NB4 (cell line): Measurements from ENCODE around the gene MEAF6.

Experiments
- DNase-seq: peaks from one replicate; pipeline ENCODE4 v3.0.0; 2010; ENCODE audit warnings: low read depth
- H3K4me3 ChIP-seq: one replicate; pipeline ENCODE4 v1.5.1; 2011; ENCODE audit warnings: mild to moderate bottlenecking, low read depth, low read length, moderate library complexity
- MYC ChIP-seq: IDR thresholded peaks from 2 replicates; pipeline ENCODE4 v1.6.1; 2011; ENCODE audit warnings: low read depth, low read length
- POLR2A ChIP-seq: IDR thresholded peaks from 2 replicates; pipeline ENCODE4 v1.6.1; 2011; ENCODE audit warnings: mild to moderate bottlenecking; ENCODE audit not compliant: insufficient read length; ENCODE audit errors: extremely low read depth
- TF ChIP-seq, protein P1 (sequence below): IDR thresholded peaks from 2 replicates; pipeline ENCODE4 v1.6.1; 2011; ENCODE audit warnings: low read depth, low read length
- TF ChIP-seq, protein P2 (sequence below): IDR thresholded peaks from one replicate; pipeline ENCODE4 v1.5.1; 2012; ENCODE audit warnings: low read depth, low read length

MEAF6 gene

GRCh38 chr1:37472281-37472680 is 42.3 kb downstream of the MEAF6 start:
- no peak for DNase-seq
- TF ChIP-seq, protein P1, sequence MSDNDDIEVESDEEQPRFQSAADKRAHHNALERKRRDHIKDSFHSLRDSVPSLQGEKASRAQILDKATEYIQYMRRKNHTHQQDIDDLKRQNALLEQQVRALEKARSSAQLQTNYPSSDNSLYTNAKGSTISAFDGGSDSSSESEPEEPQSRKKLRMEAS = no peak
- TF ChIP-seq MYC (no peak), POLR2A (no peak)
- TF ChIP-seq, protein P2, sequence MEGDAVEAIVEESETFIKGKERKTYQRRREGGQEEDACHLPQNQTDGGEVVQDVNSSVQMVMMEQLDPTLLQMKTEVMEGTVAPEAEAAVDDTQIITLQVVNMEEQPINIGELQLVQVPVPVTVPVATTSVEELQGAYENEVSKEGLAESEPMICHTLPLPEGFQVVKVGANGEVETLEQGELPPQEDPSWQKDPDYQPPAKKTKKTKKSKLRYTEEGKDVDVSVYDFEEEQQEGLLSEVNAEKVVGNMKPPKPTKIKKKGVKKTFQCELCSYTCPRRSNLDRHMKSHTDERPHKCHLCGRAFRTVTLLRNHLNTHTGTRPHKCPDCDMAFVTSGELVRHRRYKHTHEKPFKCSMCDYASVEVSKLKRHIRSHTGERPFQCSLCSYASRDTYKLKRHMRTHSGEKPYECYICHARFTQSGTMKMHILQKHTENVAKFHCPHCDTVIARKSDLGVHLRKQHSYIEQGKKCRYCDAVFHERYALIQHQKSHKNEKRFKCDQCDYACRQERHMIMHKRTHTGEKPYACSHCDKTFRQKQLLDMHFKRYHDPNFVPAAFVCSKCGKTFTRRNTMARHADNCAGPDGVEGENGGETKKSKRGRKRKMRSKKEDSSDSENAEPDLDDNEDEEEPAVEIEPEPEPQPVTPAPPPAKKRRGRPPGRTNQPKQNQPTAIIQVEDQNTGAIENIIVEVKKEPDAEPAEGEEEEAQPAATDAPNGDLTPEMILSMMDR = no peak
- no peak overlapping the region for H3K4me3 ChIP-seq

DNA sequence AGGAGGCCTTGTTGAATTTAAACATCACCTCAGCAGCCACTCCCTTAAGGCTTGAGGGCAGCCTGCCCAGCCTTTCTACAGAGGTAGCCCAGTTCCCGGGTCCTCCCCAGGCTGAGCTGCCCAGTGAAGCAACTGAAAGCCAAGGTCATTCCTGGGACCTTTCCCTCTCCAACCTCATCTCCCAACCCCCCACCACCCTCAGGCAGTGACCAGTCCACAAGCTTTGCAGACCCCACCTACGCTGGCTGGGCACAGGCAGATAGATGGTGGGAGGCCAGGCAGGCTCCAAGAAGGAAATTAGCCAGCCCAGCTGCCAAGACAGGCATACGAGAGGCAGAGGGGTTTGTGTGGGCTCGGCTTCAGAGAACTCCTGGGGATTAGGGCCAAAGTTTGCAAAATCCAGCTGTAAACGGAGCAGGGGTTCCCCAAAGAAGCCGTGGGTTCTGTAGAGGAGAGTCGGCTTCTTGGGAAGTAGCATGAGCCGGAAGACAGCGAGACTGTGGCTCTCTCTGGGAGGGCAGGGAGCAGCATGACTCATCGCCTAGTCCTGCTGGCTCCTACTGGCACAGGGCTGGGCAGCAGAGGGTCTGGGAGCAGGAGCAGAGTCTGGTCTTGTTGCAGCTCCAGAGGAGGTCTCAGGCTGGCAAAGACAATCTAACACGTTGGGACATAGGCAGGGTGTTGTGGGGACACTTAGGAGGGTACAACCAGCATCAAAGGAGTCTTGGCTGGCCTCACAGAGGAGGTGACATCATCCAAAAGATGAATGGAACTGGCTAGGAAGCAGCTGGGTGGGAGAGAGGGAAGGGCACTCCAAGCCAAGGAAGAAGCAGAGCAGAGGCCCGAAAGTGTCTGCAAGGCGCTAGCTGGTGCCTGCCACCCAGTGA is 43.0 kb downstream of the MEAF6 start:
- peak; percentile 82 for DNase-seq
- peak overlapping the region; percentile 33 for H3K4me3 ChIP-seq
- TF ChIP-seq, protein P2 = no peak
- TF ChIP-seq, protein P1 = peak; percentile 25; the same call in 1 of the 2 replicates

DNA sequence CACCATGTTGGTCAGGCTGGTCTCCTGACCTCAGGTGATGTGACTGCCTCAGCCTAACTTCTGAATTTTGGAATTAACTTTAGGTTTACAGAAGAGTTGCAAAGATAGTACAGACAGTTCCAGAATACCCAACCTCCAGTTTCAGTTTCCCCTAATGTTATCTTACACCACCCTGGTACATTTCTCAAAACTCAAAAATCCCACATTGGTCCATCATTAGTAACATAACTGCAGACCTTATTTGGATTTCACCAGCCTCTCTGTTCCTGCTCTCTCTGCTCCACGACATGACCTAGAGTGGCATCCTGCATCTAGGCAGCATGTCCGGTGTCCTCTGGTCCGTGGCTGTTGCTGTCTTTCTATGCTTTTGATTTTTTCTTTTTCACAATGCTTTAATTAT is 45.2 kb downstream of the MEAF6 start:
- no peak overlapping the region for H3K4me3 ChIP-seq
- TF ChIP-seq MYC (no peak), POLR2A (no peak)
- TF ChIP-seq, protein P2 = no peak
- TF ChIP-seq, protein P1 = no peak
- no peak for DNase-seq

DNA sequence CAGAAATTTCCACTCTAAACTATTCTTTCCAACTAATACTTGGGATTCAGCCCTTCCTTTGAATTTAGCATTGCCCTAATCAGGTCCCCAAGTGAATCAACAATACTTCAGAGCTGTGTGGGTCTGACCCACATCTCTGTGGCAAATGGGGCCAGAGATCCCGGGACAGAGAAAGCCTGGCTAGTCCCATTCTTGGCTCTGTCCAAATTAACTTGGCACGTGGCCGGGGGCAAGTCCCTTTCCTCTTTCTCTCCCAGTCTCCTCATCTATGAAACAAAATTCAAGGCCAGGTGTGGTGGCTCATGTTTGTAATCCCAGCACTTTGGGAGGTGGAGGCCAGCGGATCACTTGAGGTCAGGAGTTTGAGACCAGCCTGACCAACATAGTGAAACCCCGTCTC is 46.5 kb downstream of the MEAF6 start:
- DNase-seq = no peak
- H3K4me3 ChIP-seq = no peak overlapping the region
- TF ChIP-seq, protein P2 = no peak
- TF ChIP-seq, protein P1 = no peak
- TF ChIP-seq POLR2A (no peak), MYC (no peak)

DNA sequence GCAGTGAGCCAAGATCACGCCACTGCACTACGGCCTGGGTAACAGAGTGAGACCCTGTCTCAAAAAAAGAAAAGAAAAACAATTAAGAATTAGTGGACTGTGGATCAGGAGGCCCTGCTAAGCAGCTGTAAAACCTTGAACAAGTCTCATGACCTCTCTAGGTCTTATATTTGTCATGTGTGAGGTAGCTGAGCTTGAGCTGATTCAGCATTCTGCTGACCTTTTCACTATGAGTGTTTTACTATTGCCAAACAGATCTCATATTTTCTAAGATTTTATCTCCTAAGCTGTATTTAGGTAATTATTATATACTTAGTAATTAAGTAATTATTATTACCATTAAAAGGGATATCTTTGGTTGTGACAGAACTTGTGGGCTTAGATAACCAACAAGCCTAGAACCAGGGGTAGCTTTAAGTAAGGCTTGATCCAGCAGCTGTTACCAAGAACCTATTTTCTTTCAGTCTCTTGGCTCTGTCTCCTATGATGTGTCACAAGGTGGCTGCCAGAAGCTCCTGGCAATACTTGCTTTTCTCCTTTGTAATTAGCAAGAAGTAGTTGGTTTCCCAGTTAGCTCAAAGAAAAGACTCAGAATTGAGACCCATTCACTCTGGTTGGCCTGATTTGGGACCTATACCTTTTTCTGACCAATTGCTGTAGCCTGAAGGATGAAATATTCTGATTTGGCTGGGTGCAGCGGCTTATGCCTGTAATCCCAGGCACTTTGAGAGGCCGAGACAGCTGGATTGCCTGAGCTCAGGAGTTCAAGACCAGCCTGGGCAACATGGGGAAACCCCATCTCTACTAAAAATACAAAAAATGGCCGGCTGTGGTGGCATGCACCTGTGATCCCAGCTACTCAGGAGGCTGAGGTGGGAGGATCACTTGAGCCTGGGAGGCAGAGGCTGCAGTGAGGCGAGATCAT is 48.7 kb downstream of the MEAF6 start:
- TF ChIP-seq, protein P1 = no peak
- TF ChIP-seq POLR2A = no peak
- no peak for TF ChIP-seq MYC
- TF ChIP-seq, protein P2 = no peak
- H3K4me3 ChIP-seq = no peak overlapping the region
- no peak for DNase-seq
